K562 (cell line): ENCODE measurements around the gene TMEM129. TPM values are rescaled to one million over a fixed set of nuclear protein-coding genes. Genes with fewer than 3 reads are reported as not detected.

Source experiments
- CTCF ChIP-seq, 3 experiments: IDR thresholded peaks in 2 of 3; conservative IDR thresholded peaks in 1 of 3; 2 replicates each; pipeline ENCODE4 v1.5.1; 2011 to 2012; ENCODE audit warnings: low read length in 3 of 3, mild to moderate bottlenecking in 3 of 3, control low read depth in 2 of 3, improper control_type of control experiment in 1 of 3, inconsistent platforms in 1 of 3, low read depth in 1 of 3, mixed read lengths in 1 of 3, moderate library complexity in 1 of 3; ENCODE audit not compliant: insufficient read depth in 2 of 3
- EP400 ChIP-seq: fragments of 450-650 bp; IDR thresholded peaks from 2 replicates; pipeline ENCODE4 v1.6.1; 2017; ENCODE audit warnings: antibody characterized with exemption, mild to moderate bottlenecking, moderate library complexity
- GTF2E2 ChIP-seq: fragments of 200-800 bp; sonication (Bioruptor generic); IDR thresholded peaks from 2 replicates; pipeline ENCODE4 v1.6.1; 2016; ENCODE audit warnings: missing genetic modification characterization, missing compliant biosample characterization
- MYC ChIP-seq, 2 experiments: fragments of 250-450 bp in 1 of 2; sonication (Bioruptor Pico) in 1 of 2; IDR thresholded peaks; 2 replicates each; pipeline versions ENCODE4 v1.5.1 to v1.6.1; 2012 to 2021; ENCODE audit warnings: low read depth in 2 of 2, borderline replicate concordance in 1 of 2, improper control_type of control experiment in 1 of 2, low read length in 1 of 2, mild to moderate bottlenecking in 1 of 2, moderate library complexity in 1 of 2
- PHF8 ChIP-seq: fragments of 200-600 bp; sonication (generic); IDR thresholded peaks from 2 replicates; pipeline ENCODE4 v1.6.1; 2012; ENCODE audit warnings: mixed run types, mild to moderate bottlenecking, inconsistent platforms, low read length, moderate library complexity, borderline replicate concordance
- TFE3 ChIP-seq: fragments of 450-650 bp; formaldehyde crosslinking; IDR thresholded peaks from 2 replicates; pipeline ENCODE4 v1.4.0; 2020; ENCODE audit warnings: mild to moderate bottlenecking, mixed read lengths
- ZNF76 ChIP-seq: fragments of 250-450 bp; sonication (Bioruptor Pico); IDR thresholded peaks from 2 replicates; pipeline ENCODE4 v1.4.0; 2020; ENCODE audit warnings: mild to moderate bottlenecking, moderate library complexity, borderline replicate concordance
- ZNF766 ChIP-seq: fragments of 200-800 bp; sonication (Bioruptor generic); conservative IDR thresholded peaks from 2 replicates; pipeline ENCODE4 v1.6.1; 2016; ENCODE audit warnings: missing genetic modification characterization, missing compliant biosample characterization
- polyA plus RNA-seq, 8 experiments: library from polyadenylated mRNA; depleted of rRNA in 4 of 8; stranded (reverse) in 5 of 8; unstranded in 3 of 8; fragments of >200 nt; fragmentation: Nextera tagmentation in 2 of 8; fragmentation: Illumina TruSeq in 1 of 8; extraction: Ambion mirVana in 2 of 8; extraction: Trizol in 1 of 8; gene quantifications; 2 replicates each; pipeline versions ENCODE4 v1.2.1 to v1.2.3, GENCODE V29; 2011 to 2014; ENCODE audit warnings: inconsistent platforms in 1 of 8, missing spikeins in 1 of 8
- total RNA-seq, 7 experiments: library from RNA; depleted of rRNA in 6 of 7; stranded (reverse); fragments of >200 nt in 6 of 7; fragmentation: Illumina TruSeq in 2 of 7; extraction: Trizol in 2 of 7; gene quantifications; 2 replicates each; pipeline versions ENCODE4 v1.2.1 to v1.2.3, GENCODE V29; 2011 to 2021; ENCODE audit warnings: low replicate concordance in 1 of 7
- TF ChIP-seq, protein P1 (sequence below): fragments of 250-450 bp; sonication (Bioruptor Pico); IDR thresholded peaks from 2 replicates; pipeline ENCODE4 v1.5.0; 2021; ENCODE audit warnings: mild to moderate bottlenecking, moderate library complexity
- TF ChIP-seq, protein P2 (sequence below): fragments of 450-650 bp; IDR thresholded peaks from 2 replicates; pipeline ENCODE4 v1.6.1; 2016; ENCODE audit warnings: low read depth

The TMEM129 gene
- total and polyA plus RNA-seq, 9 of the 15 experiments (the other 6 are each of a cell fraction or from before 2014, with no cell fraction given): 0.34 to 47.2 (median 18.8) TPM

DNA sequence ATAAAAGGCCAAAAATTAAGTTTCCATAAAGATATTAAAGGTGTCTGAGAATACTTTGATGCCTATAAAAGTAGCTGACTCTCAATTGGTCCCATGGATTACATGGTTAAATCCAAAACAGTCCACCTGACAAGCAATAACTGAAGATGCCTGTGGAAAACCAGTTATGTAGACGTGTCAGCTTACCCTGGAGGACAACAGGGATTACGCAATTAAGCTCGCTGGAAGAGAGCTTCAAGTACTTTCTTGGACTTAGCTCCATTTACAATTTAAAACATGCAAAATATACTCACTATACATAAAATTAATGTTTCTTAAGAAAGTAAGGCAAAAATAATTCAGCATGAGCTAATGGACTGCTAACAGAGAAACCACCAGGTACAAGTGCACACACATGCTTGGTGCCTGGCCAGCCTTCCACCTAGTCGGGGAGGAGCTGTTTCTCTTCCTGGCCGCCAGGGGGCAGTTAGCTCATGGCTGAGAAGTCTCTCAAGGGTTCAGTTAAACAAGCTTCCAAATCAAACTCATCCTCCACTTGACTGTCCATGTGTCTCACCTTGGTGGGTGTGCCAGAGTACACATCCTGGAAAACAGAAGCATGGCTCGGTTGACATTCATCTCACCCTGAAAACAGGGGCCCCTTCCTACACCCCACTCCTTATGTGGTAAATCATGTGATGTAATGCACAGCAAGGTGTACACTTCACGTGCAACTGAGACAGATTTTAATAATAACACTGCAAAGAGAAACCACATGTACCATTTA, 27.8 kb downstream of the TMEM129 start (continued):
- TF ChIP-seq, protein P1, sequence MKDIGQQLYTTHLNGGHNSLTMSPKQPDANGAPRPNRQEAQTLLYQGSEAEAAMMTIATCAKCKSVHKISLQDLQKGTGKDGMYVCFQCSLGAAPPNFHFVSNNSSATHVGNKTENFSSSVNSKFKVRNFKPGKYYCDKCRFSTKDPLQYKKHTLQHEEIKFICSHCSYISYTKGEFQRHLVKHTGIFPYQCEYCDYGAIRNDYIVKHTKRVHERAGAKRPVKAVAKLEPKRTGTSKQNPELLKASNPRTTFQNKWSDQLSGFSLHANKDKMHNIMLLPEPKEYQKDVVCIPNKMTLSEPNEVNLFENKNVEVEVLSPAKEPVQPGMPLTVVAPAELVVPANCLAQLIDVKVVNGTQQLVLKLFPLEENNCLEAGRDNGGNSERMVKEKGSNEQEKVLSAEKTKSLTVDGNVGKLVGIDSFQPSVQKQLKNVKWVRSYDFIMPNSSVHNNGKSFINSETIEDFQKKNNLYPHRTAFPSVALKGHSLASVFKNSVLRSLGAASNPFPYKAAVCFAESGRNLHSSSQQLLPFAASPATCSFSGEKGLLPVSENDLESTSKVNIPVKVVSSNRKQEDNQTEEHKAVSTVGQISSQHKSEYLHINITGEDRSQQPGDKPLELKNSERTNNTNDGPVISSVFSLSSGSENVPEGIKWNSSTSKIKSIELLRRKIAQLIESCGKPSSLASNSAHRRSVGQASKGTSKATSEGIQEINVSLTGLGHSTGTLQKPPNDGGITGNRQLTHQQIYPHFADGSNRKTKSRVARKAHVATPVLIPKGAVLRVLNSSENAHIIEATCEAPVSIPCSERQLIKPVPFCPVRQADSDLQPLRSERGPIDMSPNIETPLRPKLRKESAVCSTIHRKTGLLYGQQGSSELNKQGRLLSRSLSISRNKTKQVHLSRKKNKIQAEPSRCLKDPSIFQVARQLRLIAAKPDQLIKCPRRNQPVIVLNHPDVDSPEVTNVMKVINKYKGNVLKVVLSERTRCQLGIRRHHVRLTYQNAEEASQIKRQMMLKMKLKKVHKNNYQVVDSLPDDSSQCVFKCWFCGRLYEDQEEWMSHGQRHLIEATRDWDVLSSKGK (CRISPR knock-in tag): no peak
- TF ChIP-seq ZNF766 (CRISPR knock-in tag) (no peak), MYC (IDR thresholded peaks at IDR 0.05; ENCODE audit: low read depth, low read length) (no peak), MYC (CRISPR knock-in tag; IDR thresholded peaks at IDR 0.05; ENCODE audit: borderline replicate concordance, low read depth) (no peak), ZNF76 (no peak), CTCF (IDR thresholded peaks at IDR 0.05 in 2 of 3, conservative IDR thresholded peaks at IDR 0.05 in 1 of 3; ENCODE audit: insufficient read depth in 2 of 3, low read depth in 1 of 3, low read length in 3 of 3) (peak; percentile 81 to 97 (median 85)), PHF8 (no peak), EP400 (peak; percentile 56), TFE3 (CRISPR knock-in tag) (no peak), GTF2E2 (tag) (no peak)
- TF ChIP-seq, protein P2, sequence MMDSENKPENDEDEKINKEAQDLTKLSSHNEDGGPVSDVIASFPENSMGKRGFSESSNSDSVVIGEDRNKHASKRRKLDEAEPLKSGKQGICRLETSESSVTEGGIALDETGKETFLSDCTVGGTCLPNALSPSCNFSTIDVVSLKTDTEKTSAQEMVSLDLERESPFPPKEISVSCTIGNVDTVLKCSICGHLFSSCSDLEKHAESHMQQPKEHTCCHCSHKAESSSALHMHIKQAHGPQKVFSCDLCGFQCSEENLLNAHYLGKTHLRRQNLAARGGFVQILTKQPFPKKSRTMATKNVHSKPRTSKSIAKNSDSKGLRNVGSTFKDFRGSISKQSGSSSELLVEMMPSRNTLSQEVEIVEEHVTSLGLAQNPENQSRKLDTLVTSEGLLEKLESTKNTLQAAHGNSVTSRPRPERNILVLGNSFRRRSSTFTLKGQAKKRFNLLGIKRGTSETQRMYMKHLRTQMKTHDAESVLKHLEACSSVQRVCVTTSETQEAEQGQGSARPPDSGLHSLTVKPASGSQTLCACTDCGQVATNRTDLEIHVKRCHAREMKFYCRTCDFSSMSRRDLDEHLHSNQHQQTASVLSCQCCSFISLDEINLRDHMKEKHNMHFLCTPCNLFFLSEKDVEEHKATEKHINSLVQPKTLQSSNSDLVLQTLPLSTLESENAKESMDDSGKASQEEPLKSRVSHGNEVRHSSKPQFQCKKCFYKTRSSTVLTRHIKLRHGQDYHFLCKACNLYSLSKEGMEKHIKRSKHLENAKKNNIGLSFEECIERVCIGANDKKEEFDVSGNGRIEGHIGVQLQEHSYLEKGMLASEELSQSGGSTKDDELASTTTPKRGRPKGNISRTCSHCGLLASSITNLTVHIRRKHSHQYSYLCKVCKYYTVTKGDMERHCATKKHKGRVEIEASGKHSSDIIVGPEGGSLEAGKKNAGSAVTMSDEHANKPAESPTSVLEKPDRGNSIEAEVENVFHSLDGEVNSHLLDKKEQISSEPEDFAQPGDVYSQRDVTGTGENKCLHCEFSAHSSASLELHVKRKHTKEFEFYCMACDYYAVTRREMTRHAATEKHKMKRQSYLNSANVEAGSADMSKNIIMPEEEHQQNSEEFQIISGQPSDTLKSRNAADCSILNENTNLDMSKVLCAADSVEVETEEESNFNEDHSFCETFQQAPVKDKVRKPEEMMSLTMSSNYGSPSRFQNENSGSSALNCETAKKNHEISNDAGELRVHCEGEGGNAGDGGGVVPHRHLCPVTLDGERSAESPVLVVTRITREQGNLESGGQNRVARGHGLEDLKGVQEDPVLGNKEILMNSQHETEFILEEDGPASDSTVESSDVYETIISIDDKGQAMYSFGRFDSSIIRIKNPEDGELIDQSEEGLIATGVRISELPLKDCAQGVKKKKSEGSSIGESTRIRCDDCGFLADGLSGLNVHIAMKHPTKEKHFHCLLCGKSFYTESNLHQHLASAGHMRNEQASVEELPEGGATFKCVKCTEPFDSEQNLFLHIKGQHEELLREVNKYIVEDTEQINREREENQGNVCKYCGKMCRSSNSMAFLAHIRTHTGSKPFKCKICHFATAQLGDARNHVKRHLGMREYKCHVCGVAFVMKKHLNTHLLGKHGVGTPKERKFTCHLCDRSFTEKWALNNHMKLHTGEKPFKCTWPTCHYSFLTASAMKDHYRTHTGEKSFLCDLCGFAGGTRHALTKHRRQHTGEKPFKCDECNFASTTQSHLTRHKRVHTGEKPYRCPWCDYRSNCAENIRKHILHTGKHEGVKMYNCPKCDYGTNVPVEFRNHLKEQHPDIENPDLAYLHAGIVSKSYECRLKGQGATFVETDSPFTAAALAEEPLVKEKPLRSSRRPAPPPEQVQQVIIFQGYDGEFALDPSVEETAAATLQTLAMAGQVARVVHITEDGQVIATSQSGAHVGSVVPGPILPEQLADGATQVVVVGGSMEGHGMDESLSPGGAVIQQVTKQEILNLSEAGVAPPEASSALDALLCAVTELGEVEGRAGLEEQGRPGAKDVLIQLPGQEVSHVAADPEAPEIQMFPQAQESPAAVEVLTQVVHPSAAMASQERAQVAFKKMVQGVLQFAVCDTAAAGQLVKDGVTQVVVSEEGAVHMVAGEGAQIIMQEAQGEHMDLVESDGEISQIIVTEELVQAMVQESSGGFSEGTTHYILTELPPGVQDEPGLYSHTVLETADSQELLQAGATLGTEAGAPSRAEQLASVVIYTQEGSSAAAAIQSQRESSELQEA: peak; percentile 66
